Common myeloid progenitor, CD34-positive (primary cell): ENCODE results near the gene PFKL.
A peak's percentile ranks its signal among the peaks of the same experiment; 100 is the strongest.

ENCODE experiments used
- CTCF ChIA-PET: fragments of 350-600 bp; sonication (Branson Sonifier 250); formaldehyde crosslinking; loops from one replicate; lab custom pipeline; 2021; ENCODE audit warnings: antibody characterized with exemption; lab: Charles Lee
- POLR2A ChIA-PET: fragments of 350-600 bp; sonication (Branson Sonifier 250); formaldehyde crosslinking; loops from one replicate; lab custom pipeline; 2021; ENCODE audit warnings: antibody characterized with exemption; lab: Charles Lee
- DNase-seq, 3 donors: peaks; one replicate each; pipeline versions ENCODE4 v3.0.0 to v3.0.0-alpha.2; 2013
- H3K27ac ChIP-seq, 2 experiments: 1 replicate in 1 of 2; 2 replicates in 1 of 2; pipeline ENCODE4 v1.7.0; 2013; ENCODE audit warnings: inconsistent platforms in 2 of 2, low read length in 2 of 2, mild to moderate bottlenecking in 2 of 2, low read depth in 1 of 2, moderate library complexity in 1 of 2; ENCODE audit not compliant: severe bottlenecking in 2 of 2, insufficient read depth in 1 of 2, poor library complexity in 1 of 2
- H3K27me3 ChIP-seq, 5 experiments: replicated peaks in 2 of 5; 1 replicate in 3 of 5; 2 replicates in 2 of 5; pipeline versions ENCODE4 v1.6.1 to v1.7.0; 2013; ENCODE audit warnings: low read length in 4 of 5, mild to moderate bottlenecking in 2 of 5, moderate library complexity in 2 of 5, inconsistent platforms in 1 of 5; ENCODE audit not compliant: insufficient read depth in 5 of 5, control insufficient read depth in 4 of 5
- H3K36me3 ChIP-seq, 4 experiments: 1 replicate in 2 of 4; 2 replicates in 2 of 4; pipeline versions ENCODE4 v1.6.1 to v1.7.0; 2013; ENCODE audit warnings: low read length in 3 of 4, control low read depth in 1 of 4, mild to moderate bottlenecking in 1 of 4; ENCODE audit not compliant: control insufficient read depth in 4 of 4, insufficient read depth in 4 of 4
- H3K4me1 ChIP-seq, 4 experiments: 1 replicate in 3 of 4; 2 replicates in 1 of 4; pipeline versions ENCODE4 v1.6.1 to v1.7.1; 2013; ENCODE audit warnings: low read length in 3 of 4, mild to moderate bottlenecking in 3 of 4, control low read depth in 1 of 4, inconsistent platforms in 1 of 4, moderate library complexity in 1 of 4; ENCODE audit not compliant: control insufficient read depth in 4 of 4, insufficient read depth in 4 of 4; ENCODE audit errors: control extremely low read depth in 1 of 4
- H3K4me3 ChIP-seq, 7 experiments: 1 replicate in 4 of 7; 2 replicates in 3 of 7; pipeline versions ENCODE4 v1.5.1 to v1.7.0; 2013; ENCODE audit warnings: mild to moderate bottlenecking in 7 of 7, low read length in 6 of 7, moderate library complexity in 6 of 7, inconsistent platforms in 2 of 7, low read depth in 2 of 7, control low read depth in 1 of 7; ENCODE audit not compliant: insufficient read depth in 4 of 7, control insufficient read depth in 1 of 7; ENCODE audit errors: extremely low read depth in 1 of 7
- H3K9me3 ChIP-seq, 5 experiments: 1 replicate in 4 of 5; 2 replicates in 1 of 5; pipeline versions ENCODE4 v1.6.1 to v1.7.1; 2013; ENCODE audit warnings: low read length in 4 of 5, mild to moderate bottlenecking in 2 of 5, inconsistent platforms in 1 of 5, low read depth in 1 of 5, moderate library complexity in 1 of 5; ENCODE audit not compliant: control insufficient read depth in 4 of 5, insufficient read depth in 2 of 5; ENCODE audit errors: control extremely low read depth in 1 of 5
- WGBS: methylation state at CpG from one replicate; pipeline ENCODE4 v1.1.5; 2013; ENCODE audit not compliant: insufficient coverage; 5-methylcytosine and 5-hydroxymethylcytosine counted together

Gene PFKL

DNA sequence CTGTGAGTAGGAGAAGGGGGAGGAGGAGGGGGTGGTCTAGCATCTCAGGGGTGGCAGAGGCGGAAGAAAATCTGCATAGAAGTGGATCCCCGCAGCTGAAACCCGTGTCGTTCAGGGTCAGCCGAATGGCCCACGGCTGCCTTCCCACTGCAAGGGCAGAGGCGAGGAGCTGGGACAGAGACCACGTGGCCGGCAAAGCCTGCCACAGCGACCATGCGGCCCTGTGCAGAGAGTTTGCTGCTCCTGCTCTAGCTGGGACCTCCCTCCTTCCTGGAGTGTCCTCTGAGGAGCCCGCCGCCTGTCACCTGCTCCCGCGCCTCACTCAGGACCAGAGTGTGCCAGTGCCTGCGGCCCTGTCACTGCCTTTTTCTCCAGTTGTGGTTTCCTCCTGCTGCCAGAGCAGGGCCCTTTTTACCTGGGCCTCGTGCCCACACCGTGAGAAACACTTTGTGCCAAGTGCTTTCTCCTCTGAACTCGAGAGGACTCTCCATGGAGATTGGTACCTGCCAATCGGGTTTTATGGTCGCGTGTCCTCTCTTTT is 48.1 kb downstream of the PFKL start:
- no peak overlapping the region for H3K27ac ChIP-seq
- DNase-seq = peak in 1 of 3 donors; percentile 29
- no peaks in the 10 kb centered on the region for H3K36me3 ChIP-seq
- H3K4me3 ChIP-seq = no peak overlapping the region
- ChIA-PET POLR2A (no interaction called here), CTCF (no interaction called here)
- 55% methylated on average over 22 of the region's 22 CpGs for WGBS
- H3K9me3 ChIP-seq = no peaks in the 10 kb centered on the region
- peaks cover 0 to 44% (median 23%) of the 10 kb centered on the region in 4 experiments for H3K4me1 ChIP-seq
- H3K27me3 ChIP-seq = peaks cover 0 to 28% (median 8%) of the 10 kb centered on the region in 5 experiments

DNA sequence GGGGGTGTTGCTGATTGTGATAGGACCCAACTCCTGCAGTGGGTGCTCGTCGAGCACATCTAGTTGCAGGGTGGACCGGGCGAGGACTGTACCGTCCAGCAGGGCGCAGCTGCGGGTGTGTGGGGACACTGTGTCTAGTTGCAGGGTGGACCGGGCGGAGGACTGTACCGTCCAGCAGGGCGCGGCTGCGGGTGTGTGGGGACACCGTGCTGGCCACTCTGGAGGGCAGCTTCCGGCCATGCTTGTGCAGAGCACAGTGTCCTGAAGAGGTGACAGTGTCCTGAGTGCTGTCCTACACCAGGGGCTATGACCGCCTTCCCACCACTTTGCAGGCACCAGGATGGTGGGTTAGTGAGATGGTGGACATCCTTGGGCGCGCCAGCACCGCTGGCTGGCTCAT is 49.0 kb downstream of the PFKL start:
- H3K27ac ChIP-seq = no peak overlapping the region
- WGBS = 97% methylated on average over 19 of the region's 19 CpGs
- no peak overlapping the region for H3K4me3 ChIP-seq
- CTCF ChIA-PET = no interaction called here
- H3K36me3 ChIP-seq = no peaks in the 10 kb centered on the region
- H3K4me1 ChIP-seq = peaks cover 0 to 51% (median 32%) of the 10 kb centered on the region in 4 experiments
- POLR2A ChIA-PET = no interaction called here
- no peak for DNase-seq
- H3K9me3 ChIP-seq = no peaks in the 10 kb centered on the region
- H3K27me3 ChIP-seq = peaks cover 0 to 28% (median 8%) of the 10 kb centered on the region in 5 experiments

GRCh38 chr21:44349416-44349846 is 49.6 kb downstream of the PFKL start:
- Histone ChIP-seq H3K36me3 (no peaks in the 10 kb centered on the region), H3K27ac (no peak overlapping the region), H3K4me1 (peaks cover 0 to 56% (median 36%) of the 10 kb centered on the region in 4 experiments), H3K4me3 (no peak overlapping the region), H3K27me3 (peaks cover 0 to 28% (median 8%) of the 10 kb centered on the region in 5 experiments), H3K9me3 (no peaks in the 10 kb centered on the region)
- DNase-seq = no peak
- POLR2A ChIA-PET = no interaction called here
- 87% methylated on average over 11 of the region's 12 CpGs for WGBS
- CTCF ChIA-PET = no interaction called here

DNA sequence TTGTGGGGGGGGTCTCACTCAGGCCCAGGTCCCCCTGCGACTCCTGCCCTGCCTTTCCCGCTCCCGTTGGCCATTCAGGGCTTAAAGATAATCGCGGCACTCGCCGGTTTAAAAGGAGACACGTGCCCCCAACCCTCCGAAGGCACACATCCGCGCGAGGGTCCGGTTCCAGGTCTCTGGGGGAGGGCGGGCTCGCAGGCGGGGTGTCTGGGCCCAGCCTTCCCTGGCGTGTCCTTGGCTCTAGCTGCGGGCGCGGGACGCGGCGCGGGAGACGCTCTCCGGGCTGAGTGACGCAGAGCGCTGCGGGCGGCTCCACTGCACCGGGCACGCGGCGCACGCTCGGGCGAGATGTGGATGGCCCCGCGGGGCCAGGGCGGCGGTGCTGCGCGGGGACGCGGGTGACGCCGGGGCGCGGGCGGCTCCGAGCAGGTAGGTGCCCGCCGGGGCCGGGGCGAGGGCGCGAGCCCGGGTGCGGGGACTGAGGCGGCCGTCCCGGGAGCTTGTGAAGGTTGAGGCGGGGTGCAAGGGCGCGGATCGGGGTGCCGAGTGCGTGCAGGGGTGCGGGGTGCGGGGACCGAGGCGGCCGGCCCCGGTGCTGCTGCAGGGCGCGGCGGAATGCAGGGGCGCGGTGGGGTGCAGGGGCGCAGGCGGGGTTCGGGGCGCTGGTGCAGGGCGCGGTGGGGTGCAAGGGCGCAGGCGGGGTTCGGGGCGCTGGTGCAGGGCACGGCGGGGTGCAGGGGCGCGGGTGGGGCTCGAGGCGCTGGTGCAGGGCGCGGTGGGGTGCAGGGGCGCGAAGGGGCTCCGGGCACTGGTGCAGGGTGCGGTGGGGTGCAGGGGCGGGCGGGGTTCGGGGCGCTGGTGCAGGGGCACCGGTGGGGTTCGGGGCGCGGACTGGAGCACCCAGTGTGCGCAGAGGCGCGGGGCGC is 50.3 kb downstream of the PFKL start:
- Histone ChIP-seq H3K9me3 (no peaks in the 10 kb centered on the region), H3K4me3 (peak overlapping the region in 1 of 7 experiments; percentile 16), H3K4me1 (peaks cover 0 to 60% (median 41%) of the 10 kb centered on the region in 4 experiments), H3K27ac (no peak overlapping the region), H3K36me3 (no peaks in the 10 kb centered on the region), H3K27me3 (peaks cover 0 to 28% (median 8%) of the 10 kb centered on the region in 5 experiments)
- ChIA-PET POLR2A (no interaction called here), CTCF (no interaction called here)
- DNase-seq = peak in 2 of 3 donors; percentile 49 to 57
- WGBS = 9% methylated on average over 90 of the region's 113 CpGs

DNA sequence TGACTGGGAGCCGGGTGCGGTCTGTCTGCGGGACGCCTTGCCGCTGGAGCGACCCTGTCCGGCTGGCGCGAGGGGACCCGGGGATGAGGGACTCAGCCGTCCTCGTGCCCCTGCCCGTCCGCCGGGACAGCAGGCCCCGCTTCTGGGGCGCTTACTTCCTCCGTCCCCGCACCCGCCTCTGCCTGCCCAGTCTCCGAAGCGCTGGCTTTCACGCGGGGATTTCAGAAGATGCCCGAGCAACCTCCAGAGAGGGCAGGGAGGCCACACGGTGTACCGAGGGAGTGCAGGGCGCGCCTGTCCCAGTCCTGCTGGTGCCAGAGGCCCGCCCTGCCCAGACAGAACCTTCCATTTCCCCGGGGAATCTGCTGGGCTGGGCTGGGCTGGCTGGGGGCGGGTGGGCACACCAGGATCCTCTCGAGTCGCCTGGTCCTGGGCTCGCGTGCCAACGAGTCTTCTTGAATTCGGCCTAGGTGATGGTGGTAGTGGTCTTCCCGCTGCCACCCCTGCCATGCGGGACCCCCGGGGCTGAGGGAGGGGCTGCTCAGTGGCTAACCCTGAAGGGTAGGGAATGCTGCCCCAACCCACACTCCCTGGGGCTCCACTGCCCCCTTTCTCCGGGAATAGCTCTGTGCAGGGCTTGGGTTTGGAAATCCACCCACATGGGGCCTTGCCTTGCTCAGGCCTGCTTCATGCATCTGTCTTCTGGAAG is 51.1 kb downstream of the PFKL start:
- Histone ChIP-seq H3K36me3 (no peaks in the 10 kb centered on the region), H3K4me1 (peaks cover 0 to 63% (median 43%) of the 10 kb centered on the region in 4 experiments), H3K27me3 (peaks cover 0 to 28% (median 8%) of the 10 kb centered on the region in 5 experiments), H3K9me3 (no peaks in the 10 kb centered on the region), H3K4me3 (no peak overlapping the region), H3K27ac (no peak overlapping the region)
- peak in 1 of 3 donors; percentile 22 for DNase-seq
- POLR2A ChIA-PET = no interaction called here
- 30% methylated on average over 42 of the region's 42 CpGs for WGBS
- CTCF ChIA-PET = no interaction called here

DNA sequence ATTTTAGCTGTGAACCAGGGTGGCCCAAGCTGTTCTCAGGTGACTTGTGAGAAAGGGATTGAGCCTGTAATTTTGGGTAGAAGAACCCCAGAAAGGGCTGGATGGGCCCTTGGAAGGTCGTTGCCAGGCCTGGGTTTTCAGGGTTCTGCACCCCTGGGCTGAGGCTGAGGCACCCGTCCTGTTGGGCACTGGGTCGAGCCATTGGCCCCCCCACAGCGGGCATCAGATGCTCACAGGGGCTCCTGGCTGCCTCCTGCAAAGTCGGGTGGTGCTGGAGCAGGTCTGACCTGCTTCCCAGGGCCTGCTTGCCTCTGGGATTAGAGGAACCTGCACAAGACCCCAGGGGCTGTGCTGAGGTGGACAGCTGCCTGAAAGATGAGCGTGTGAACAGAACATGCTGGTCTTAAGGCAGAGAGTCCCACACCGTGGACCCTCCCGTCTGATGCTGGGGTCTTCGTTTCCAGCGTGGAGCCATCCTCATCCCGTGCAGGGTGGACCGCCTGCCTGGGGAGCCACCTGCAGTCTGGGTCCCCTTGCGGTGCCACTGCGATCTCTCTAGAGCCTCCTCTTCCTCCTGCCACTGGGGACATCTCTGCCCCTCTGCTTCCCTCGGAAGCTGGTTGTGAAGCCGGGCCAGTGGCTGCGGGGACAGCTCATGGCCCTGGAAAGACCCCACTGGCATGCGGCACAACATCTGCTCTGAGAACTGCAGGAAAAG is 51.8 kb downstream of the PFKL start:
- ChIA-PET CTCF (interaction anchor here (1.6 kb wide), 1 partner anchor 9 kb away, joined by 4 read pairs; no protein-coding TSS in a partner anchor), POLR2A (no interaction called here)
- Histone ChIP-seq H3K4me3 (no peak overlapping the region), H3K27me3 (peaks cover 0 to 28% (median 8%) of the 10 kb centered on the region in 5 experiments), H3K9me3 (no peaks in the 10 kb centered on the region), H3K27ac (no peak overlapping the region), H3K4me1 (peaks cover 0 to 70% (median 48%) of the 10 kb centered on the region in 4 experiments), H3K36me3 (no peaks in the 10 kb centered on the region)
- no peak for DNase-seq
- over 99% methylated on average over 15 of the region's 18 CpGs for WGBS
